H1 (cell line): Measurements from ENCODE around the gene POLD4. TPM values are rescaled to one million over a fixed set of nuclear protein-coding genes. Genes with fewer than 3 reads are reported as not detected.
"Not testable (repeated sequence)": the region's sequence is repeated elsewhere in the genome, so short reads cannot be mapped to it uniquely, and the experiment has no call there.

Experiments used
- CTCF ChIA-PET: fragments of 300-600 bp; sonication (Branson Sonifier 250); formaldehyde crosslinking; loops from one replicate; lab custom pipeline; 2021; ENCODE audit not compliant: partially characterized antibody; lab: Charles Lee
- POLR2A ChIA-PET: fragments of 300-600 bp; sonication (Branson Sonifier 250); formaldehyde crosslinking; loops from one replicate; lab custom pipeline; 2021; ENCODE audit warnings: inconsistent platforms; ENCODE audit not compliant: partially characterized antibody; lab: Charles Lee
- DNase-seq, 2 experiments: peaks; one replicate each; pipeline versions ENCODE4 v3.0.0 to v3.0.0-alpha.2; 2010 to 2022; ENCODE audit warnings: low spot score in 2 of 2, low read depth in 1 of 2, mixed read lengths in 1 of 2
- FAIRE-seq: peaks from 2 replicates; lab custom pipeline; 2011; peaks lifted over from hg19 to GRCh38; lab: Jason Lieb, UNC
- H2AFZ ChIP-seq: 2 replicates; pipeline ENCODE4 v1.8.1; 2012; ENCODE audit warnings: low read length, inconsistent platforms
- H2AK5ac ChIP-seq: 2 replicates; pipeline ENCODE4 v1.6.1; 2013; ENCODE audit warnings: low read depth, low read length
- H2BK120ac ChIP-seq: replicated peaks from 2 replicates; pipeline ENCODE3; 2013; ENCODE audit warnings: low read depth, low read length, inconsistent platforms
- H2BK12ac ChIP-seq: 2 replicates; pipeline ENCODE4 v1.6.1; 2013; ENCODE audit warnings: low read depth, low read length
- H2BK15ac ChIP-seq: 2 replicates; pipeline ENCODE4 v1.6.1; 2013; ENCODE audit warnings: low read length
- H2BK20ac ChIP-seq: 2 replicates; pipeline ENCODE4 v1.6.1; 2013; ENCODE audit warnings: low read length
- H2BK5ac ChIP-seq: 2 replicates; pipeline ENCODE4 v1.6.1; 2013; ENCODE audit warnings: low read depth, low read length
- H3K14ac ChIP-seq: 2 replicates; pipeline ENCODE4 v1.6.1; 2013; ENCODE audit warnings: inconsistent platforms; ENCODE audit not compliant: insufficient read length
- H3K18ac ChIP-seq: 2 replicates; pipeline ENCODE4 v1.6.1; 2013; ENCODE audit warnings: low read length; ENCODE audit errors: extremely low read depth
- H3K23ac ChIP-seq: 2 replicates; pipeline ENCODE4 v1.6.1; 2013; ENCODE audit warnings: inconsistent platforms; ENCODE audit not compliant: insufficient read length
- H3K23me2 ChIP-seq: 2 replicates; pipeline ENCODE4 v1.6.1; 2013; ENCODE audit warnings: low read depth, low read length
- H3K27ac ChIP-seq: 2 replicates; pipeline ENCODE4 v1.6.1; 2011; ENCODE audit warnings: low read depth, low read length, inconsistent platforms
- H3K27me3 ChIP-seq, 4 experiments: replicated peaks in 1 of 4; 1 replicate in 1 of 4; 2 replicates in 3 of 4; pipeline versions ENCODE4 v1.6.1 to v1.8.1; 2011 to 2013; ENCODE audit warnings: low read length in 3 of 4, mild to moderate bottlenecking in 3 of 4, inconsistent platforms in 2 of 4, mixed read lengths in 2 of 4, moderate library complexity in 1 of 4; ENCODE audit not compliant: control insufficient read depth in 3 of 4, insufficient read depth in 3 of 4; ENCODE audit errors: extremely low read depth in 1 of 4
- H3K36me3 ChIP-seq, 4 experiments: 2 replicates each; pipeline versions ENCODE4 v1.6.1 to v1.8.1; 2011 to 2013; ENCODE audit warnings: mild to moderate bottlenecking in 4 of 4, low read length in 3 of 4, moderate library complexity in 2 of 4, control low read depth in 1 of 4, inconsistent platforms in 1 of 4; ENCODE audit not compliant: insufficient read depth in 4 of 4, control insufficient read depth in 2 of 4
- H3K4ac ChIP-seq: replicated peaks from 2 replicates; pipeline ENCODE3; 2013; ENCODE audit warnings: low read length, low read depth, mixed read lengths, inconsistent platforms; ENCODE audit not compliant: insufficient read length
- H3K4me1 ChIP-seq, 4 experiments: replicated peaks in 1 of 4; 1 replicate in 1 of 4; 2 replicates in 3 of 4; pipeline versions ENCODE4 v1.6.1 to v1.8.1; 2011 to 2013; ENCODE audit warnings: low read length in 3 of 4, inconsistent platforms in 2 of 4, mixed read lengths in 1 of 4; ENCODE audit not compliant: insufficient read depth in 4 of 4, control insufficient read depth in 3 of 4
- H3K4me2 ChIP-seq, 2 experiments: 2 replicates each; pipeline versions ENCODE4 v1.6.1 to v1.8.1; 2011 to 2013; ENCODE audit warnings: low read depth in 2 of 2, low read length in 2 of 2, control low read depth in 1 of 2, inconsistent platforms in 1 of 2, mild to moderate bottlenecking in 1 of 2; ENCODE audit not compliant: insufficient read depth in 1 of 2
- H3K4me3 ChIP-seq, 4 experiments: fragments of 200-600, 300-600 bp in 1 of 4; sonication (generic), shearing (Covaris generic), sonication (Bioruptor Twin) in 1 of 4; 2 replicates each; pipeline versions ENCODE4 v1.5.1 to v1.8.1; 2011 to 2016; ENCODE audit warnings: low read length in 4 of 4, low read depth in 3 of 4, control low read depth in 2 of 4, inconsistent platforms in 2 of 4, mild to moderate bottlenecking in 2 of 4, mixed read lengths in 1 of 4, moderate library complexity in 1 of 4; ENCODE audit not compliant: insufficient read depth in 2 of 4; ENCODE audit errors: extremely low read depth in 1 of 4
- H3K56ac ChIP-seq: replicated peaks from 2 replicates; pipeline ENCODE3; 2013; ENCODE audit warnings: low read depth, mild to moderate bottlenecking, mixed read lengths, low read length, inconsistent platforms; ENCODE audit not compliant: insufficient read length
- H3K79me1 ChIP-seq: 2 replicates; pipeline ENCODE4 v1.6.1; 2013; ENCODE audit warnings: low read depth, low read length, control low read depth
- H3K79me2 ChIP-seq, 2 experiments: 2 replicates each; pipeline versions ENCODE4 v1.6.1 to v1.8.1; 2012 to 2013; ENCODE audit warnings: low read length in 2 of 2, mild to moderate bottlenecking in 2 of 2, inconsistent platforms in 1 of 2; ENCODE audit not compliant: insufficient read depth in 2 of 2, control insufficient read depth in 1 of 2
- H3K9ac ChIP-seq, 4 experiments: replicated peaks in 1 of 4; 1 replicate in 1 of 4; 2 replicates in 3 of 4; pipeline versions ENCODE4 v1.6.1 to v1.8.1; 2011 to 2013; ENCODE audit warnings: low read depth in 3 of 4, low read length in 3 of 4, control low read depth in 2 of 4, mild to moderate bottlenecking in 2 of 4, moderate library complexity in 2 of 4, inconsistent platforms in 1 of 4; ENCODE audit errors: extremely low read depth in 1 of 4
- H3K9me3 ChIP-seq, 2 experiments: 2 replicates each; pipeline versions ENCODE4 v1.6.1 to v1.8.1; 2012 to 2013; ENCODE audit warnings: mild to moderate bottlenecking in 2 of 2, moderate library complexity in 2 of 2, control low read depth in 1 of 2, inconsistent platforms in 1 of 2, low read depth in 1 of 2, low read length in 1 of 2, mixed read lengths in 1 of 2; ENCODE audit not compliant: insufficient read depth in 2 of 2
- H4K20me1 ChIP-seq, 2 experiments: replicated peaks in 1 of 2; 2 replicates each; pipeline versions ENCODE3 to v1.8.1; 2011 to 2013; ENCODE audit warnings: inconsistent platforms in 2 of 2, low read length in 2 of 2, mild to moderate bottlenecking in 1 of 2; ENCODE audit not compliant: insufficient read depth in 2 of 2, control insufficient read depth in 1 of 2
- H4K5ac ChIP-seq: 2 replicates; pipeline ENCODE4 v1.6.1; 2013; ENCODE audit warnings: low read length, low read depth, mixed read lengths, inconsistent platforms; ENCODE audit not compliant: insufficient read length
- H4K8ac ChIP-seq: 2 replicates; pipeline ENCODE4 v1.8.0; 2013; ENCODE audit warnings: mild to moderate bottlenecking, moderate library complexity, low read length, inconsistent platforms; ENCODE audit not compliant: insufficient read depth; ENCODE audit errors: extremely low read depth
- H4K91ac ChIP-seq: replicated peaks from 2 replicates; pipeline ENCODE3; 2013; ENCODE audit warnings: low read length, mixed read lengths, inconsistent platforms; ENCODE audit not compliant: insufficient read length
- CHD2 ChIP-seq: IDR thresholded peaks from 2 replicates; pipeline ENCODE4 v1.6.1; 2012; ENCODE audit warnings: low read length, improper control_type of control experiment
- CTBP2 ChIP-seq: IDR thresholded peaks from 2 replicates; pipeline ENCODE4 v1.7.0; 2011; ENCODE audit warnings: borderline replicate concordance, mild to moderate bottlenecking, moderate library complexity, mixed read lengths, low read length; ENCODE audit not compliant: insufficient read depth, insufficient read length
- FOSL1 ChIP-seq: IDR thresholded peaks from 2 replicates; pipeline ENCODE4 v1.6.1; 2011; ENCODE audit warnings: mild to moderate bottlenecking, low read depth, low read length, moderate library complexity; ENCODE audit not compliant: insufficient read depth
- KDM4A ChIP-seq: IDR thresholded peaks from one replicate; pipeline ENCODE4 v1.7.1; 2012; ENCODE audit warnings: low read depth, mild to moderate bottlenecking, moderate library complexity, low read length, inconsistent platforms; ENCODE audit not compliant: severe bottlenecking
- RAD21 ChIP-seq, 2 experiments: IDR thresholded peaks in 1 of 2; conservative IDR thresholded peaks in 1 of 2; 2 replicates each; pipeline ENCODE4 v1.6.1; 2011; ENCODE audit warnings: low read depth in 2 of 2, low read length in 2 of 2, improper control_type of control experiment in 1 of 2, inconsistent platforms in 1 of 2, mild to moderate bottlenecking in 1 of 2, moderate library complexity in 1 of 2
- RXRA ChIP-seq: IDR thresholded peaks from 2 replicates; pipeline ENCODE4 v1.6.1; 2011; ENCODE audit warnings: low read depth, mild to moderate bottlenecking, low read length, moderate library complexity; ENCODE audit not compliant: insufficient read depth
- SAP30 ChIP-seq: fragments of 300-600 bp; sonication (generic); IDR thresholded peaks from 2 replicates; pipeline ENCODE4 v1.7.1; 2012; ENCODE audit warnings: low read length, moderate library complexity, mild to moderate bottlenecking, inconsistent platforms; ENCODE audit not compliant: insufficient read depth, insufficient replicate concordance
- USF2 ChIP-seq: IDR thresholded peaks from 2 replicates; pipeline ENCODE4 v1.6.1; 2011; ENCODE audit warnings: low read length, improper control_type of control experiment
- WGBS, 2 experiments: shearing (Covaris generic) in 1 of 2; methylation state at CpG; one replicate each; pipeline versions ENCODE4 v1.1.6 to v1.1.7; 2013 to 2015; ENCODE audit warnings: low lambda C conversion rate in 2 of 2, mixed read lengths in 2 of 2, inconsistent platforms in 1 of 2, low coverage in 1 of 2, missing lambda C conversion rate in 1 of 2; ENCODE audit not compliant: insufficient replicate concordance in 2 of 2, insufficient coverage in 1 of 2, insufficient read length in 1 of 2; ENCODE audit errors: extremely low coverage in 1 of 2, missing lambda C conversion rate in 1 of 2; 5-methylcytosine and 5-hydroxymethylcytosine counted together
- polyA plus RNA-seq, 7 experiments: library from polyadenylated mRNA; depleted of rRNA in 3 of 7; stranded (reverse) in 5 of 7; unstranded in 2 of 7; fragments of >200 nt in 5 of 7; fragments of 200-250 nt in 2 of 7; gene quantifications; 1 replicate in 5 of 7; 2 replicates in 1 of 7; 4 replicates in 1 of 7; pipeline versions ENCODE4 v1.2.1 to v1.2.3, GENCODE V29; 2011 to 2013; ENCODE audit warnings: missing spikeins in 2 of 7, mixed read lengths in 2 of 7
- total RNA-seq: library from RNA; stranded (reverse); fragmentation: NEBNext Ultra II Directional; extraction: Animal tissue kit (Norgen Biotek cat#: 25700); gene quantifications from 2 replicates; pipeline ENCODE4 v1.2.1, GENCODE V29; 2021

The POLD4 gene
- total and polyA plus RNA-seq, 2 of the 8 experiments (the other 6 are each of a cell fraction or from before 2014, with no cell fraction given) = 21.2 to 46.7 TPM

GRCh38 chr11:67320011-67320410 is 33.3 kb downstream of the POLD4 start (continued):
- no peak for TF ChIP-seq RAD21 (IDR thresholded peaks at IDR 0.05 in 1 of 2, conservative IDR thresholded peaks at IDR 0.05 in 1 of 2; ENCODE audit: low read depth in 2 of 2, low read length in 2 of 2)
- TF ChIP-seq USF2 = no peak
- no peak for TF ChIP-seq KDM4A
- no peak for TF ChIP-seq CTBP2
- TF ChIP-seq CHD2 = no peak
- no peak for TF ChIP-seq SAP30
- no peak for TF ChIP-seq RXRA
- TF ChIP-seq FOSL1 = no peak
- TF ChIP-seq, all 59 proteins: peak for 0

GRCh38 chr11:67318876-67319275 is 34.5 kb downstream of the POLD4 start:
- not testable (repeated sequence) for H2BK20ac ChIP-seq, H4K91ac ChIP-seq, H3K18ac ChIP-seq, H4K20me1 ChIP-seq, H3K9ac ChIP-seq, H3K14ac ChIP-seq, H2BK12ac ChIP-seq, H3K27ac ChIP-seq, H2BK15ac ChIP-seq, H4K5ac ChIP-seq, H2BK5ac ChIP-seq, H2AFZ ChIP-seq, H3K4me1 ChIP-seq, H3K23me2 ChIP-seq, H3K79me2 ChIP-seq, H3K9me3 ChIP-seq, H3K56ac ChIP-seq, H2BK120ac ChIP-seq, H3K79me1 ChIP-seq, FAIRE-seq, H4K8ac ChIP-seq, H3K23ac ChIP-seq, H3K36me3 ChIP-seq, H3K4ac ChIP-seq, H2AK5ac ChIP-seq, DNase-seq
- Histone ChIP-seq H3K4me2 (peak overlapping the region in 1 of 2 experiments; percentile 68; a peak in 2 of 4 replicates), H3K4me3 (peak overlapping the region in 1 of 4 experiments; percentile 62; a peak in 1 of 8 replicates), H3K27me3 (peaks cover 5 to 16% (median 11%) of the 10 kb centered on the region in 4 experiments; a peak in 6 of 7 replicates)
- 88% methylated on average over 9 of the region's 12 CpGs; no CpG with 5 or more reads in 1 of the 2 experiments for WGBS, 2 experiments
- CTCF ChIA-PET = interaction anchor here (0.6 to 11.4 kb wide), 12 partner anchors 10 to 1835 kb away, joined by 3 to 186 read pairs (median 4); partner anchors contain the start of genes GRK2, POLD4 and SSH3
- POLR2A ChIA-PET = interaction anchor here (0.6 to 2.4 kb wide), 5 partner anchors 11 to 1142 kb away, joined by 3 to 10 read pairs (median 3); no protein-coding TSS in a partner anchor
